ENCODE results near the gene C10orf62.

Gene C10orf62

DNA sequence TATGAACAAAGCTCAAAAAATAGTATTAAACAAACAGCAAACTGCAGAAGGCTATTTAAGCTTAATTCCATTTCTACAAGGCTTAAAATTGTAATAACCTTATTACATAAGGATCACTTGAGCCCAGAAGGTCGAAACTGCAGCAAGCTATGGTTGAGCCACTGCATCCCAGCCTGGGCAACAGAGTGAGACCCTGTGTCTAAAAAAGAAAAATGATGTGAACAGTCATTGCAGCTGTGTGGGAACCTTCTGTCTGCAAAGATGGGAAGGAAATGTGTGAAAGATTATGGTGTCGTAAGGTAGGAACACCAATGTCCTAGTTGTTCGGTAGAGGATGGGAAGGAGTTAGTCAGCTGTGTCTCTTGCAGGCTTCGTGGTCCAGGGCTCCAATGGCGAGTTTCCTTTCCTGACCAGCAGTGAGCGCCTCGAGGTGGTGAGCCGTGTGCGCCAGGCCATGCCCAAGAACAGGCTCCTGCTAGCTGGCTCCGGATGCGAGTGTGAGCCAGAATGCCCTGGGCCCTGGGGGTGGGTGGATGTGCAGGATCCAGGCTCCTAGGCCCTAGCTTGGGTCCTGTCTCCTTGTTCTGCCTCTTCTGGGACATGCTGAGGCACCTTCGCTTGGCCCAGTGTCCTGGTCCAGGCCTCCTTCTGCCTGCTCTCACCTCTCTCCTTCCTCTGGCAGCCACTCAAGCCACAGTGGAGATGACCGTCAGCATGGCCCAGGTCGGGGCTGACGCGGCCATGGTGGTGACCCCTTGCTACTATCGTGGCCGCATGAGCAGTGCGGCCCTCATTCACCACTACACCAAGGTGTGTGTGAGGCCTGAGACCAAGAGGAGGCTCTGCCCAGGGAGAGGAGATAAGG lies 9.1 kb downstream of the C10orf62 start:
- no peak for DNase-seq (ENCODE audit: insufficient read length, low spot score)
- TF ChIP-seq POU2F2 (IDR thresholded peaks at IDR 0.05; ENCODE audit: low read depth, low read length) (no peak), TAF1 (IDR thresholded peaks at IDR 0.05; ENCODE audit: low read depth, low read length) (no peak), PAX5 (IDR thresholded peaks at IDR 0.05; ENCODE audit: insufficient read depth, low read length, severe bottlenecking) (no peak), SPI1 (IDR thresholded peaks at IDR 0.05; ENCODE audit: low read depth, low read length) (no peak), POLR2A (IDR thresholded peaks at IDR 0.05; ENCODE audit: low read depth, low read length) (no peak), POLR2AphosphoS5 (IDR thresholded peaks at IDR 0.05; ENCODE audit: low read depth, low read length) (no peak)
- FAIRE-seq, result no peak

DNA sequence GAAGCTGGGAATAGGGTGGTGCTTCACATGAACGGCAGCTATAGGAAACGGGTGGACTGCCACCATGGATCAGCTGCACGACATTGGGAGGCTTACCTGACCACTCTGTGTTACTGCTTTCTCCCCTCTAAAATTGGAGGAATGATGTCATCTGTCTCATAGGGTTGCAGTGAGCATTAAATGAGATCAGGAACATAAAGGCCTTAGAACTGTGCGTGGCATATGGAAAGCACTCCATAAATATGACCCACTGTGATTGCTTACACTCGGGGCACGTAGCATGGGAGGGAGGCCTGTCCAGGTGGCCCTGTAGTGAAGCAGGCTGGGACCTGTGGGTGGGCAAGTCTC lies 9.7 kb downstream of the C10orf62 start:
- FAIRE-seq (no peak), DNase-seq (ENCODE audit: insufficient read length, low spot score) (no peak)
- TF ChIP-seq POLR2AphosphoS5 (IDR thresholded peaks at IDR 0.05; ENCODE audit: low read depth, low read length) (no peak), SPI1 (IDR thresholded peaks at IDR 0.05; ENCODE audit: low read depth, low read length) (no peak), POU2F2 (IDR thresholded peaks at IDR 0.05; ENCODE audit: low read depth, low read length) (no peak), POLR2A (IDR thresholded peaks at IDR 0.05; ENCODE audit: low read depth, low read length) (no peak), PAX5 (IDR thresholded peaks at IDR 0.05; ENCODE audit: insufficient read depth, low read length, severe bottlenecking) (no peak), TAF1 (IDR thresholded peaks at IDR 0.05; ENCODE audit: low read depth, low read length) (no peak)

DNA sequence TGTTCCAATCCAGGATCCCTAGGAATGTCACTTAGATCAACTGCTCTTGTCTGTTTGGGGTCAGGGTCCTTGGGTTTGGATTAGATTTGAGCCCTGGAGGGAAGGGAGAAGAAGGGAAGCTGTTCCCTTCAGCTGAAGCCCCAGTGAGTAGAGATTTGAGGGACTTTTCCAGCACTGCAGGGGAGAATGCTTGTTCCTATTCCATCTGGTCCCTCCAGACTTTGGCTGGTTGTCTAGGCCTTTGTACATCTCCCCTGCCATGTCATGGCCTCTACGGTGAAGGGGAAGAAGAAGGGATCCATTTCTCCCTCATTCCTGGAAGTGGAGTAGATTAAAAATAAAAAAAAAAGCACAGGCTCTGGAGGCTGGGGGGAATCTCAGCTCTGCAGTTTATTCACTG lies 11.1 kb downstream of the C10orf62 start:
- TF ChIP-seq POLR2AphosphoS5 (IDR thresholded peaks at IDR 0.05; ENCODE audit: low read depth, low read length), result no peak
- TF ChIP-seq TAF1 (IDR thresholded peaks at IDR 0.05; ENCODE audit: low read depth, low read length), result no peak
- no peak for TF ChIP-seq PAX5 (IDR thresholded peaks at IDR 0.05; ENCODE audit: insufficient read depth, low read length, severe bottlenecking)
- TF ChIP-seq POU2F2 (IDR thresholded peaks at IDR 0.05; ENCODE audit: low read depth, low read length), result no peak
- no peak for TF ChIP-seq SPI1 (IDR thresholded peaks at IDR 0.05; ENCODE audit: low read depth, low read length)
- no peak for TF ChIP-seq POLR2A (IDR thresholded peaks at IDR 0.05; ENCODE audit: low read depth, low read length)
- FAIRE-seq (no peak), DNase-seq (ENCODE audit: insufficient read length, low spot score) (no peak)

DNA sequence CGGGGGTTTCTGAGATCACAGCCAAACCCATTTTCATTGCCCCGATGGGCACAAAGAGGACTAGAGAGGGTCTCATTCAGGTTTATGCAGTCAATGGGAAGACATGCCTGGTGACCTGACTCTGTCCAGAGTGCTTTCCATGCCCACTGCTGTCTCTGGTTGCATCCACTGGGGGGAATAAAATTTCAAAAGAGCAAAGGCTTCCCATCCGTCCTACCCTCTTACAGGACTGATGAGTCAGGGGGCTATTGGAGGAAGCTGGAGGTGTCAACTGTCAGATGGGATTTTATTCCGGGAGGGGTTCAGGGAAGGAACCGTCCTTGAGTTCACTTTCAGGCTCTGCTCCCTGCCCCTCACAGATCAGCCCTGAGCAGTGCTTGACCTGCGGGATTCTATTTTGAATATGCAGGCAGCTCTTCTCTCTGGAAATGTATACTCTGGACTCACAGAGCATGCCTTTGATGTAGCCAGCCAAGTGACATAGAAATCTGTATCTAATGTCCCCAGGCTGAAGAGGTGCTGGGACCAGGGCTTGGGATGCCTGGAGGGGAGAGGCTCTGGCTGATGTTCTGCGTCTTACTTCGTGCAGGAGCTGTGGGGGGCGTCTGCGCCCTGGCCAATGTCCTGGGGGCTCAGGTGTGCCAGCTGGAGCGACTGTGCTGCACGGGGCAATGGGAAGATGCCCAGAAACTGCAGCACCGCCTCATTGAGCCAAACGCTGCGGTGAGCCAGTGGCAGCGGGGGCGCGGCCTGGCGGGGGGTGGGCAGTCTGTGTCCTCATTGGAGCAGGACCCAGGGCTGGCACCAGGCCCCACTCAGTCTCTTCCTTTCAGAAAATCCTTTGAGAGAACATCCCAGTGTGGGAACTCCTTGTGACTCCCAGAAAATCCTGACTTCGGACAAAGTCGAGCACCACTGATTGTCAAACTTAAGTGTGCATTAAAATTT lies 12.0 kb downstream of the C10orf62 start:
- FAIRE-seq, result no peak
- TF ChIP-seq SPI1 (IDR thresholded peaks at IDR 0.05; ENCODE audit: low read depth, low read length) (no peak), POU2F2 (IDR thresholded peaks at IDR 0.05; ENCODE audit: low read depth, low read length) (no peak), PAX5 (IDR thresholded peaks at IDR 0.05; ENCODE audit: insufficient read depth, low read length, severe bottlenecking) (no peak), POLR2AphosphoS5 (IDR thresholded peaks at IDR 0.05; ENCODE audit: low read depth, low read length) (no peak), TAF1 (IDR thresholded peaks at IDR 0.05; ENCODE audit: low read depth, low read length) (no peak), POLR2A (IDR thresholded peaks at IDR 0.05; ENCODE audit: low read depth, low read length) (no peak)
- no peak for DNase-seq (ENCODE audit: insufficient read length, low spot score)

DNA sequence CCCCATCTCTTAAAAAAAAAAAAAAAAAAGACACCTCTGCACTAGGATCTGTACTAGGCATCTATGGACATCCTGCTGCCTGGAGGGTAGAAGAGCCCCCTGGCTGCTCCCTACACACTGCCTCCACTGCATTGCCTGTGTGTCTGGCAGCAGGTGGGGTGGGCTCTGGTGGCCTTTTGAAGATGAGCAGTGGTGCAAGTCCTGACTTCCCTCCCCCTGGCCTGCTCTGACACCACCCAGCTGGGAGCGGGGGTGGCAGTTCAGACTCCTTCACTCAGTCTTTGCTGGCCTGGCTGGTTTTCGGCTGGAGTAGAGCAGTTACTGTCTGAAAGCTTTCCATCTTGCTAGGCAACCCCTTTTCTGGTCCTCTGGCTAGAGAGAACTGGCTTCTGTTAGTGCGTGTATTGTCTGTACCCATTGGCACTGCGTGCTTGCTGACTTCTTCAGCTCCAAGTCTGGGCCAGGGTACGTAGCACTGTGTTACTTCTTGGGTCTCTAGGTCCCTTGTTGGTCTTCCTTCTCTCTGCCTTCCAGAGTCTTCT lies 17.6 kb downstream of the C10orf62 start:
- FAIRE-seq (no peak), DNase-seq (ENCODE audit: insufficient read length, low spot score) (no peak)
- no peak for TF ChIP-seq TAF1 (IDR thresholded peaks at IDR 0.05; ENCODE audit: low read depth, low read length)

DNA sequence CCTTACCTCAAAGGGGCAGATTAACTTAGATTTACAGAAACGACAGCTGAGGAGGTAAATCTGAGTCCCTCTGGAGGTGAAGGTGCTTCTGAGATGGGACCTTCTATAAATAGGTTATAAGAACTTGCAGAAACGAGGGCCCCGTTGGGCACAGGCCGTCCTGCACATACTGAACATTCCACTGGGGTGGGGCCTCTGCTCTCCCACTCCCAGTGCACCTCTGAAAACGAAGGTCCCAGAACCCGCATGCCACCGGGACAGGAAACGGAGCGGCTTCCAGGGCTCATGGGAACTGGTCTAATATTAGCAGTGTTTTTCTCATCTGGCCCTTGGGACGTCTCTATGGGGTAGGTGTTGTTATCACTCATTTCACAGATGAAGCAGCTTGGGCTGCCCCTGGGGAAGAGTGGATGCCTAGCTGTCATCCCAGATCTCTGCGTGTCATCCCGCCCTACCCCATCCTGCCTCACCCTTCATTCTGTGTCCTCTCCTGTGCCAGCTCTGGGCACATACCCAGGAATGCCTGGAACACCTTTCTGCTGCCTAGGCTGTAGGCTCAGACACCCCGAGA lies 19.6 kb downstream of the C10orf62 start:
- DNase-seq (ENCODE audit: insufficient read length, low spot score), result no peak
- no peak for TF ChIP-seq PAX5 (IDR thresholded peaks at IDR 0.05; ENCODE audit: insufficient read depth, low read length, severe bottlenecking)
- no peak for TF ChIP-seq POU2F2 (IDR thresholded peaks at IDR 0.05; ENCODE audit: low read depth, low read length)
- no peak for TF ChIP-seq POLR2A (IDR thresholded peaks at IDR 0.05; ENCODE audit: low read depth, low read length)
- TF ChIP-seq SPI1 (IDR thresholded peaks at IDR 0.05; ENCODE audit: low read depth, low read length), result no peak
- no peak for TF ChIP-seq TAF1 (IDR thresholded peaks at IDR 0.05; ENCODE audit: low read depth, low read length)
- TF ChIP-seq POLR2AphosphoS5 (IDR thresholded peaks at IDR 0.05; ENCODE audit: low read depth, low read length), result no peak
- no peak for FAIRE-seq

DNA sequence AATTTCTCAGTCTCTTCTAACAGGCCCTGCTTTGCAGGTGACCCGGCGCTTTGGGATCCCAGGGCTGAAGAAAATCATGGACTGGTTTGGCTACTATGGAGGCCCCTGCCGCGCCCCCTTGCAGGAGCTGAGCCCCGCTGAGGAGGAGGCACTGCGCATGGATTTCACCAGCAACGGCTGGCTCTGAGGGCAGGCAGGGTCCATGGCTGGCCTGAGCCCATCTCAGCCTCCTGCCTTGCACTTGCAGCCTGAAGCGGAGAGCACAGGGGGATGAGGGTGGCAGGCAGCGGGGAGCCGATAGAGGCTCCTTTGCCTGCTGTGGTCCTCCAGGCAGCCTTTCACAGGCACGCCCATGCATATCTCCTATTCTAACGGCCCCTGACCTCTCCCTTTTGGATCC lies 22.0 kb downstream of the C10orf62 start:
- FAIRE-seq, result no peak
- TF ChIP-seq POLR2AphosphoS5 (IDR thresholded peaks at IDR 0.05; ENCODE audit: low read depth, low read length) (no peak), POLR2A (IDR thresholded peaks at IDR 0.05; ENCODE audit: low read depth, low read length) (no peak), POU2F2 (IDR thresholded peaks at IDR 0.05; ENCODE audit: low read depth, low read length) (no peak), PAX5 (IDR thresholded peaks at IDR 0.05; ENCODE audit: insufficient read depth, low read length, severe bottlenecking) (no peak), SPI1 (IDR thresholded peaks at IDR 0.05; ENCODE audit: low read depth, low read length) (no peak), TAF1 (IDR thresholded peaks at IDR 0.05; ENCODE audit: low read depth, low read length) (no peak)
- no peak for DNase-seq (ENCODE audit: insufficient read length, low spot score)

DNA sequence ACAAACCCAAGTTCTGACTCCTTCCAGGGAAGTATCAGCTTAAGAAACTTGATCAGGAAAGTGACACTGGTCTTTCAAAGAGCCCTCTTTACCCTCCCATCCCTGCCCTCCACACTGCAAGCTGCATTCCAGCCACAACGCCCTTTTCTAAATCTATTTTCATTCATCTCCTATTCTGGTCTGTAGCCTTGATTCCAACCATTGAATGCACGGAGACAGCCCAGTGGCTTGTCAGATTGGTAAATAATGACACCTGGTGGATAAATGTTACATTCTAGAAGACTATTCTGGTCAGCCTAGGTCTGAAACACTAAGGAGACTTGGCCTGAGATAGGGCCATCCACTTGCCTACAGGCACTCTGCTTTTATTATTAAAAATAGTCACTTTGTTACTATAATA lies 22.9 kb downstream of the C10orf62 start:
- DNase-seq (ENCODE audit: insufficient read length, low spot score), result no peak
- no peak for FAIRE-seq
- TF ChIP-seq POU2F2 (IDR thresholded peaks at IDR 0.05; ENCODE audit: low read depth, low read length) (no peak), SPI1 (IDR thresholded peaks at IDR 0.05; ENCODE audit: low read depth, low read length) (no peak), TAF1 (IDR thresholded peaks at IDR 0.05; ENCODE audit: low read depth, low read length) (no peak), POLR2AphosphoS5 (IDR thresholded peaks at IDR 0.05; ENCODE audit: low read depth, low read length) (no peak), POLR2A (IDR thresholded peaks at IDR 0.05; ENCODE audit: low read depth, low read length) (no peak), PAX5 (IDR thresholded peaks at IDR 0.05; ENCODE audit: insufficient read depth, low read length, severe bottlenecking) (no peak)

DNA sequence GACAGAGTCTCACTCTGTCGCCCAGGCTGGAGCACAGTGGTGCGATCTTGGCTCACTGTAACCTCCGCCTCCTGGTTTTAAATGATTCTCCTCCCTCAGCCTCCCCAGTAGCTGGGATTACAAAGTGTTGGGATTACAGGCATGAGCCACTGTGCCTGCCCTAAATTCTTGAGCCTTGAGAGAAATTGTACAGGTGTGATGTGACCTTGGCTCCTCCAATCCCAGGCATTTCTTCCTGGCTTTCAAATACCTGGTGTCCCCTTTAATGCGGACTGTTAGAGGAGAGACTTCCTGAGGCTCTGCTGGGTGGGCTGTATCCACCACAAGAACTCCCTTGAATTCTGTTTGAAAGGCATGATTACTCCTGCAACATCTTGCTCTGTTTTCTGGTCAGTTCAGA lies 28.8 kb downstream of the C10orf62 start:
- no peak for TF ChIP-seq PAX5 (IDR thresholded peaks at IDR 0.05; ENCODE audit: insufficient read depth, low read length, severe bottlenecking)
- TF ChIP-seq POLR2AphosphoS5 (IDR thresholded peaks at IDR 0.05; ENCODE audit: low read depth, low read length), result no peak
- no peak for TF ChIP-seq POU2F2 (IDR thresholded peaks at IDR 0.05; ENCODE audit: low read depth, low read length)
- TF ChIP-seq TAF1 (IDR thresholded peaks at IDR 0.05; ENCODE audit: low read depth, low read length), result no peak
- no peak for TF ChIP-seq POLR2A (IDR thresholded peaks at IDR 0.05; ENCODE audit: low read depth, low read length)
- no peak for TF ChIP-seq SPI1 (IDR thresholded peaks at IDR 0.05; ENCODE audit: low read depth, low read length)
- no peak for FAIRE-seq
- no peak for DNase-seq (ENCODE audit: insufficient read length, low spot score)

Data from GM12891 (cell line).